ENCODE results near the gene CELF1. TPM values are rescaled to one million over a fixed set of nuclear protein-coding genes. Genes with fewer than 3 reads are reported as not detected.
"Not testable (repeated sequence)": the region's sequence is repeated elsewhere in the genome, so short reads cannot be mapped to it uniquely, and the experiment has no call there.

The CELF1 gene
- total and polyA plus RNA-seq, 3 donors from 2014 or later, result 74.3 to 208 (median 193) TPM

- Histone ChIP-seq H3K9me3 (no peaks in the 10 kb centered on the region), H3K4me1 (peaks cover 40% of the 10 kb centered on the region), H3K27me3 (no peaks in the 10 kb centered on the region), H3K4me3 (no peak overlapping the region), H3K27ac (no peak overlapping the region), H3K36me3 (ENCODE audit: low read depth, missing control alignments) (no peaks in the 10 kb centered on the region)
- intact Hi-C loops (cut with DNase I; ENCODE audit: low total_unique reads), result no loop called here
- no peak for DNase-seq
- TF ChIP-seq POLR2A (IDR thresholded peaks at IDR 0.05) (no peak), CTCF (IDR thresholded peaks at IDR 0.05) (no peak)
- WGBS, 2 donors, result 84 to 85% methylated on average over 4 of the region's 4 CpGs
These were observed 18.2 kb downstream of the CELF1 start for GRCh38 chr11:47534704-47535251.

GRCh38 chr11:47533690-47534151 lies 19.2 kb downstream of the CELF1 start:
- peaks cover 37% of the 10 kb centered on the region for H3K4me1 ChIP-seq
- DNase-seq, result no peak
- TF ChIP-seq POLR2A (IDR thresholded peaks at IDR 0.05) (no peak), CTCF (IDR thresholded peaks at IDR 0.05) (no peak)

GRCh38 chr11:47532597-47533213 lies 20.2 kb downstream of the CELF1 start:
- Histone ChIP-seq H3K4me1 (peaks cover 37% of the 10 kb centered on the region), H3K36me3 (ENCODE audit: low read depth, missing control alignments) (no peaks in the 10 kb centered on the region)
- 72% methylated on average over 2 of the region's 2 CpGs for WGBS, 2 donors

More at GRCh38 chr11:47533690-47534151, 19.2 kb downstream of the CELF1 start:
- intact Hi-C loops (cut with DNase I; ENCODE audit: low total_unique reads), result no loop called here
- Histone ChIP-seq H3K9me3 (no peaks in the 10 kb centered on the region), H3K4me3 (no peak overlapping the region), H3K27me3 (no peaks in the 10 kb centered on the region), H3K27ac (no peak overlapping the region), H3K36me3 (ENCODE audit: low read depth, missing control alignments) (no peaks in the 10 kb centered on the region)
- 81 to 95% methylated on average over 2 of the region's 2 CpGs for WGBS, 2 donors

GRCh38 chr11:47531666-47532065 lies 21.3 kb downstream of the CELF1 start:
- Histone ChIP-seq H3K36me3 (ENCODE audit: low read depth, missing control alignments) (no peaks in the 10 kb centered on the region), H3K4me3 (no peak overlapping the region), H3K4me1 (peaks cover 39% of the 10 kb centered on the region), H3K27me3 (no peaks in the 10 kb centered on the region), H3K27ac (no peak overlapping the region), H3K9me3 (no peaks in the 10 kb centered on the region)
- TF ChIP-seq CTCF (IDR thresholded peaks at IDR 0.05), result no peak
- no peak for TF ChIP-seq POLR2A (IDR thresholded peaks at IDR 0.05)
- no peak for DNase-seq
- WGBS, 2 donors, result 71 to 74% methylated on average over 3 of the region's 3 CpGs
- intact Hi-C loops (cut with DNase I; ENCODE audit: low total_unique reads), result no loop called here

More at GRCh38 chr11:47532597-47533213, 20.2 kb downstream of the CELF1 start:
- intact Hi-C loops (cut with DNase I; ENCODE audit: low total_unique reads), result no loop called here
- Histone ChIP-seq H3K4me3 (no peak overlapping the region), H3K9me3 (no peaks in the 10 kb centered on the region), H3K27ac (no peak overlapping the region), H3K27me3 (no peaks in the 10 kb centered on the region)
- TF ChIP-seq CTCF (IDR thresholded peaks at IDR 0.05) (no peak), POLR2A (IDR thresholded peaks at IDR 0.05) (no peak)
- no peak for DNase-seq

- peaks cover 37% of the 10 kb centered on the region for H3K4me1 ChIP-seq
These were observed 22.2 kb downstream of the CELF1 start for GRCh38 chr11:47530721-47531120.

More at GRCh38 chr11:47530721-47531120, 22.2 kb downstream of the CELF1 start:
- 58 to 72% methylated on average over 9 of the region's 9 CpGs for WGBS, 2 donors
- H3K4me3 ChIP-seq; H3K27me3 ChIP-seq; H3K36me3 ChIP-seq (ENCODE audit: low read depth, missing control alignments); intact Hi-C loops (cut with DNase I; ENCODE audit: low total_unique reads); H3K27ac ChIP-seq; H3K9me3 ChIP-seq: not testable (repeated sequence)
- peak; percentile 35 for DNase-seq
